ENCODE results near the gene NLRP5.
A peak's percentile ranks its signal among the peaks of the same experiment; 100 is the strongest.
"Not testable (repeated sequence)": the region's sequence is repeated elsewhere in the genome, so short reads cannot be mapped to it uniquely, and the experiment has no call there.

Gene NLRP5

GRCh38 chr19:56014765-56015164 lies 28.2 kb downstream of the NLRP5 start:
- DNase-seq (ENCODE audit: low read depth in 1 of 2, low spot score in 1 of 2), result no peak
- TF ChIP-seq SPI1 (IDR thresholded peaks at IDR 0.05; ENCODE audit: borderline replicate concordance, low read depth) (no peak), REST (IDR thresholded peaks at IDR 0.05; ENCODE audit: insufficient replicate concordance, low read depth) (no peak), POLR2AphosphoS5 (IDR thresholded peaks at IDR 0.05; ENCODE audit: low read depth) (no peak), GABPA (IDR thresholded peaks at IDR 0.05; ENCODE audit: low read depth) (no peak), CTCF (IDR thresholded peaks at IDR 0.05; ENCODE audit: insufficient read depth, low read length) (no peak)
- Histone ChIP-seq H3K27me3 (ENCODE audit: insufficient read depth, poor library complexity, severe bottlenecking) (no peaks in the 10 kb centered on the region), H3K4me3 (replicated peaks; ENCODE audit: insufficient read depth, low read length) (no peak overlapping the region), H3K27ac (replicated peaks) (no peak overlapping the region)

GRCh38 chr19:56015756-56016155 lies 29.2 kb downstream of the NLRP5 start:
- no peaks in the 10 kb centered on the region for H3K27me3 ChIP-seq (ENCODE audit: insufficient read depth, poor library complexity, severe bottlenecking)
- H3K4me3 ChIP-seq (replicated peaks; ENCODE audit: insufficient read depth, low read length), result no peak overlapping the region
- TF ChIP-seq CTCF (IDR thresholded peaks at IDR 0.05; ENCODE audit: insufficient read depth, low read length) (no peak), GABPA (IDR thresholded peaks at IDR 0.05; ENCODE audit: low read depth) (no peak), REST (IDR thresholded peaks at IDR 0.05; ENCODE audit: insufficient replicate concordance, low read depth) (peak; percentile 93)
- DNase-seq (ENCODE audit: low read depth in 1 of 2, low spot score in 1 of 2), result no peak
- H3K27ac ChIP-seq (replicated peaks), result no peak overlapping the region

- not testable (repeated sequence) for DNase-seq (ENCODE audit: low read depth in 1 of 2, low spot score in 1 of 2); H3K27ac ChIP-seq (replicated peaks); H3K4me3 ChIP-seq (replicated peaks; ENCODE audit: insufficient read depth, low read length); H3K27me3 ChIP-seq (ENCODE audit: insufficient read depth, poor library complexity, severe bottlenecking)
- TF ChIP-seq REST (IDR thresholded peaks at IDR 0.05; ENCODE audit: insufficient replicate concordance, low read depth), result peak; percentile 78
These were observed 32.8 kb downstream of the NLRP5 start for GRCh38 chr19:56019325-56019724.
